ENCODE measurements around the gene NUTF2.
"Not testable (repeated sequence)": the region's sequence is repeated elsewhere in the genome, so short reads cannot be mapped to it uniquely, and the experiment has no call there.

NUTF2 gene

DNA sequence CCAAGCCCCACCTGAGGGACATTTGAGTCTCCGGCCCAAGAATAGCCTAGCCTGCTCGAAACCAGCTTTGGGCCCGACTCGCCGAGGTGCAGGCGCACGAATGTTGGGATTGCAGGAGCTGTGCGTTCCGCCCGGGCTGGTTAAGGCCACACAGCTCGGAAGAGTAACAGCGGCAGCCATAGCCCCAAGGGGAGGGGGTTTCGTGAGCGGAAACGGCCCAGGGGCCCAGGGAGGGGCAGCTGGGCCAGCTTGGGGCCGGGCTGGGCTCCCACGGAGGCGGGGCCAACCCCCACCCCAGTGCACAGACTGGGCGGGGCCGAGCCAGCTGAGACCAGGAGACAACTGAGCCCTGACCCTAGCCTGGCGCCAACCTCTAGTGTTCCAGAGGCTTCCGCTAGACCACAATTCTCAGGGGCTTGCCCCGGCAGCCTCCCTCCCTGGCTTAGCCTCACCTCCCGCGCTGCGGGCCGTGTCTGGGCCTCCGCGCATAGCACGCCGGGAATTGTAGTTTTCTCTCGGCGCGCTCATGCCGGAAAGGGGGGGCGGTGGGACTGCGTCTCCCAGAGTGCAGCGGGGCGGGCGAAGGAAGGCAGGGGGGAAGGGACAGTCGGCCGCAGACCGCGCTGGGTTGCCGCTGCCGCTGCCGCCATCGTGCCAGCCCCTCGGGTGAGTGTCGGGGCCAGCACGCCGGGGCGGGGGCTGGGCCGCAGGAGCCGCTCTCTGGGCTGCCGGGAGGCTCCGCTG is at the start of gene NUTF2:
Gene NUTF2 (plus strand): TSS at position 614 of the 744 bp plus-strand sequence. CDS start 18,198 bp downstream, outside the sequence.
- peak; percentile 99 for DNase-seq (ENCODE audit: low spot score)

DNA sequence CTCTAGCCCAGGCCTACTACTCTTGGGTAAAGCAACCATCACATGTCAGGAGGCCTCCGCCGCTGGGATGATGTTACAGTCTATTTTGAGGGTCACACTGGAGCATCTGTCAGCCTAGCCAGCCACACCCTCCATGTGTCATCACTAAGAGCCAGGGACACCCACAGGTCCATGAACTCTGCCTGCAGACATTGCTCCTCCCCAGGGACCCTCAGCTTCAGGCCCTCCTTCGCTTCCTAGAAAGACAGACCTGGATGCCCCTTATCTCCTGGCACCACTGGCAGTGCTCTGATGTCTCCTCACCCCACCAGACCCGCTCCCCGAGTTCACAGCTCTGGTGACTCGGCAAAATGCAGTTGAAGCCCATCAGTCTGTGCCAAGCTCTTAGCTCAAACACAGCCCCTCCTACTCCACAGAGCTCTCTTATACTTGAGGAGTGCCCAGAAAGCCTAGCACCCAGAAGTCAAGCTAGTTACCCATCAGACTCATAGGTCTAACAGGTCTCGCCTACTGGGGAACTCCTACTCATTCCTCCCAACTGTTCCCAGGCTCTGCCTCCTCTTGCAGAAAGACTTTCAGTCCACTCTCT is 46.3 kb upstream of the NUTF2 start:
- DNase-seq (ENCODE audit: low spot score) = no peak

DNA sequence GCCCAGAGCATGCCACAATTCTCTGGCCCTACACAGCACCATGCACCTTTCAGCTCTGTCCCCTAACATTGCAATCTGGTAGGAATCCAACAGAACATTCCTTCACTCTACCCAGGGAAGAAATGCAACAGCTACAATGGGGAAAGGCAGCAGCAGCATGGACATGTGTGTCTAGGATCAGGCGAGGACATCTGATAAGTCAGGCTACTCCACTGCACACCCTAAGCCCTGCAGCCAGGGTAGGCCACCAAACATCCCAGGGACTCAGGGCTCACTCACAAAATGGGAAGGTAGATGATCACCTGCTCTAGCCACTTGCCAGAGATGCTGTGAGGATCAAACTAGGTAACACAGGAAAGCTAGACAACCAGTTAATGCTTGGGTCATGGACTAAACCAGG is 45.5 kb upstream of the NUTF2 start:
- DNase-seq (ENCODE audit: low spot score) = no peak

DNA sequence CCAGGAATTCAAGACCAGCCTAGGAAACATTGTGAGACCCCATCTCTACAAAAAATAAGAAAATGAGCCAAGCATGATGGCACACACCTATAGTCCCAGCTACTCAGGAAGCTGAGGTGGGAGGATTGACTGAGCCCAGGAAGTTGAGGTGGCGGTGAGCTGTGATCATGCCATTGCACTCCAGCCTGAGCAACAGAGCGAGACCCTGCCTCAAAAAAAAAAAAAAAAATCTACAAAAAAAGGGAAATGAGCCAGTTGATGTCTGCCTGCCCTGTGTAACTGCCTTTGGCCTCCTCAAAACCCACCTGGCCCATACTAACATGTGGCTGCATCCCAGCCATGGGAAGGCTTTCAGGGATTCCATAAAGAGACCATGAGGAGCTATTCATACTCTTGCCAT is 44.9 kb upstream of the NUTF2 start:
- no peak for DNase-seq (ENCODE audit: low spot score)

DNA sequence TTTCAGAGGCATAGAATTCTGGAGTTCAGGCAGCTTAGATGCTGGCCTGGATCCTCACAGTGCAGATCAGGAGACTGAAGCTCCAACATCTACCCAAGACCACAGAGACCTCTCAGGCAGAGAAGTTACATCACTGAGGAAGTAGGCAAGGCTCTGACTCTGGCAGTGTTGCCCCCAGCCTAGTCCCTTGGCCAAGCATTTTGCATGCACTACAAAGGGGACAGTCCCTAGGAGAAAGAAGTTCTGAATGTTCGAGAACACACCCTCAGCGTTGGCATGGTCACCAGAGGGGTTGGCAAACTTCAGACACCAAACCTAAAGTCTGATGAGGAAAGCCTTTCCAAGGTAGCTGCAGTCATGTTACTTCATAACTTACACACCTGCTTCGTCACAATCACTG is 42.8 kb upstream of the NUTF2 start:
- DNase-seq (ENCODE audit: low spot score) = no peak

DNA sequence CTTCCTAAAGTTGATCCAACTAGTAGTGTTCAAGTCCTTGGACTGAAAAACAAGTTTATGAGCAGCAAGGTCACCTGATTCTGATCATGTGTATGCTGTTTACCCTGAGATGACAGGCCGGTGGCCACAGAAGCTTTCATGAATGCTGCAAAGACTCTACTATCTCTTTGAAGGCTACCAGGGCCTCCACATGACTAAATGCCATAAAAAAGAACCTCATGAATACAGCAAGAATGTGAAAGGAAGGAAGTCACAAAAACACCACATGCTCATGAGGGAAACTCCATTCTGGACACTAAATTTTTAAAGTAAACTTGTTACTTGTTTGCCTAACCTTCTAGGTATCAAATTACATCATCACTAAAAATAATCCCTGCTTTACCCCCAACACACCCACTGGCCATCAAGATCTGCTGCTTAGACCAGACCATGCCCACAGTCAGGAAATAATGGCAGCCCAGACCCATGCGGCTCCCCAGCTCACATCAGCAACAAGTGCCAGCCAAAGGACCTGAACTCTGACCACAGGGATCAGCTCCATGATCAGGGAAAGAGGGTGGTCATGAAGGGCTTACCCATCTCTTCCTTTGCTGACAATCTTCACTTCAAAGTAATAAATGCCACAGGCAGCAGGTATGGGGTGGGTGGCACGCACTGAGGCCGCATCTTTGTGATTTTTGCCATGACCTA is 41.7 kb upstream of the NUTF2 start:
- no peak for DNase-seq (ENCODE audit: low spot score)

DNA sequence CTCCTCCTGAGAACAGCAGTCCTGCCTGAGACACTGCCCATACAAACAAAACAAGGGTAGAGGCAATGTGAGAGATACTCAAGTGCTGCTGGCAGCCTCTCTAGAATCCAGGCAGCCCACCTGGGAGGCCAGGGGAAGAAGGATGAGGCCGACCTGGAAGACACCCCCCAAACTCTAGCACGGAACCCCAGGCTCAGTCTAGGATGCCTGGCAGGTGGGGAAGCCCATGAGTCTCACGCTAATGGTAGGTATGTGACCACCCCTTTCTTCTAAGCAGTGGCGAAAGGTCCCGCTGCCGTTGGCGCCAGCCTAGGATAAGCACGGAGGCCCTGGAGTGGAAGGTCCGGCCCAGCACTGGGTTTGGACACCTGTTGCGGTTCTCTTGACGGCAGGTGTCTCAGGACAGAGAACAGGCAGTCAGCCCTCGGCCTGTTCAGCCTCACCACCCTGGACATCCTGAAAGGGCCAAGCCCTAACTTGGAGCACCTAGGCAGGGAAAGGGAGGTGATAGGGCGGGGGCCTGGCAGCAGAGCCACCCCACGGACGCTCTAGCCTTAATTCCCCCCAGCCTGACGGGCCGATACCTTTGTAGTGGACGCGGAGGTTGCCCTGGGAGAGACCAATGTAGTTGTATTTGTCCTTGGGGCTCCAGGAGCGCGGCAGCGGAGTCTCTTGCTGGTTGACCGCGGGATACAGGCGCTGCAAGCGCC is 40.9 kb upstream of the NUTF2 start:
- no peak for DNase-seq (ENCODE audit: low spot score)

DNA sequence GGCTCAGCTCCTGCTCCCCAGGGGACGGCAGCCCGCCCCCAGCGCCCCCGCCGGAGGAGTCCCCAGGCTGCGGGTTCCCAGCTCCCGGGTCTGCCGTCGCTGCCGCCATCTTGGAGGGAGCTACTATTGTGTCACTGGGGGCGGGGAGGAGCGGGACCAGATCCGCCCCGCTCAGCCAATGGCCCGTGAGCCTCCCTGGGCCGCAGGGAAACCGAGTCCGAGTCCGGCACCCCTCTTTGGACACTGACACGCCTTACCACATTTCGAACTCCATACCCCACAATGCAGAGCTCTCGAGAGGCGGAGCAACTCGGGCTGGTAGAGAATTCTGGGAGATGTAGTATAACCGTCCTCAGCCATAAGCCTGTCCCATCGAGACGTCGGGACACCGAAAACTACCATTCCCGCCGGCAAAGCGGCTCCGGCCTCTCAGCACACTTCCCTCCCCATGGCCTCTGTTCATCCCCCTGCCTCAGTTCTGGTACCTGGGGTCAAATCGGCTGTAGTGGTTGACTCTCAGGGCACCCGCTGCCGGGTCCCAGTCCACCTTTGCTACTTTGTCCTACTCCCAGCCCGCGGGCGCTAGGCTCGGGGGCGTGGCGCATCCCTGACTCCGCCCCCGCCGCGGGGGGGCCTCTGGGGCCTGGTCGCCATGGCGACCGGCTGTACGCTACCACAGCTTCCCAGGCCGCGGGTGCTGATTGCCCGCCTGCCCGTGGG is 40.1 kb upstream of the NUTF2 start, which contains the start of the genes RANBP10 and TSNAXIP1:
Gene RANBP10 (minus strand): TSS at position 133 of the 720 bp plus-strand sequence. CDS start 24 bp downstream, at position 109.
Gene TSNAXIP1 (plus strand): TSS at position 462 of the 720 bp plus-strand sequence. CDS start 261 bp downstream, outside the sequence.
- DNase-seq (ENCODE audit: low spot score) = peak; percentile 98

DNA sequence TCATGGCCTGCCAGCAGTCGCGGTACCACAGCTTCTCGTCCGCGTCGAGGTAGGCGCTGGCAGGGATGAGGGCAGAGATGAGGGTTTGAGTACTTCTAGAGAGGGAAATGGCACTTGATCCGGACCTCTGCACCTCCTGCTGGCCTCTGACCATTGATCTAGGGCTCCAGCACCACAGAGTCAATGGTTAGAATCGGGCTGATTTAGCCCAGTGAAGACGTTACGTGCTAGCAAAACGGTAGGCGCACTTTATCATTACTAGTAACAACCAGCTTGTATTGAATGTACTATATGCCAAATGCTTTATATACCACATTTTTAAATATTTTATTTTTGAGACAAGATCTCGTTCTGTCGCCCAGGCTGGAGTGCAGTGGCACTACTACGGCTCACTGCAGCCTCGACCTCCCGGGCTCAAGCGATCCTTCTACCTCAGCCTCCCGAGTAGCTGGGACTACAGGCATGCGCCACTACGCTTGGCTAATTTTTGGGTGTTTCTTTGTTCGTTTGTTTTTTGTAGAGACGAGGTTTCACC is 39.5 kb upstream of the NUTF2 start:
- no peak for DNase-seq (ENCODE audit: low spot score)

DNA sequence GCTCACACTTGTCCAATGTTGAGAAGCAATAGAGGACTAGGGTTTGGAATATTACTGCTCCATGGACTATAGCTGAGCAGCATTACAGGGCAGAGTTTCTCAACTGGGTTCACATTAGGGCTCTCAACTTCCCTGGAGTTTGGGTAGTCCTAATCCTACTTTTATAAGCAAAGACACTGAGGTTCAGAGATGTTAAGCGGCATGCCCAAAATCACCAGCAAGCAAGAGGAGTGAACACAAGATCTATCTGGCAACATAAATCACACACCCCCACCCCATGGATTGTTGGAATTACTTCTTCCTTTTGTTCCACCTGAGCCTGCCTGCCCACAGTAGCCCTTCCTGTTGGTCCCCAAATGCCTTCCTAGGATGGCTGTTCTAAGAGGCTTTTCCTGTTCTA is 34.8 kb upstream of the NUTF2 start:
- DNase-seq (ENCODE audit: low spot score) = no peak

DNA sequence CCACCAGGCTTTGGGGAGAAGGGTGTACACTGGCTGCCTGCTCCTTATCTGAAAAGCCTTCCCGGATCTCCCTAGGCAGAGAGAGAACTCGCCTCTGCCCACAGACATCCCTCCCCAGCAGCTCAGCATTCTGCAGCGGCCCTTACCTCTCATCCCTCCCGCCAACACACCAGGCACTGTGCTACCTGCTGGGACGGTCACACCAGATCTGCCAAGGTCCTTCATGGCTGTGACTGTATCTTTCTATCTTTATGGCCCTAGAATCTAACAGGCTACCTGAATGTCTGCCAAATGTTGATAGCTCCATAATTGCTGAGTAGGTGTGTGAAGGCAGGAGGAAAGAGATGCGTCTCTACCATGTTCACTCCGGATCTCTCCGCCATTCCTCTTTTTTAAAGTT is 32.2 kb upstream of the NUTF2 start:
- no peak for DNase-seq (ENCODE audit: low spot score)

DNA sequence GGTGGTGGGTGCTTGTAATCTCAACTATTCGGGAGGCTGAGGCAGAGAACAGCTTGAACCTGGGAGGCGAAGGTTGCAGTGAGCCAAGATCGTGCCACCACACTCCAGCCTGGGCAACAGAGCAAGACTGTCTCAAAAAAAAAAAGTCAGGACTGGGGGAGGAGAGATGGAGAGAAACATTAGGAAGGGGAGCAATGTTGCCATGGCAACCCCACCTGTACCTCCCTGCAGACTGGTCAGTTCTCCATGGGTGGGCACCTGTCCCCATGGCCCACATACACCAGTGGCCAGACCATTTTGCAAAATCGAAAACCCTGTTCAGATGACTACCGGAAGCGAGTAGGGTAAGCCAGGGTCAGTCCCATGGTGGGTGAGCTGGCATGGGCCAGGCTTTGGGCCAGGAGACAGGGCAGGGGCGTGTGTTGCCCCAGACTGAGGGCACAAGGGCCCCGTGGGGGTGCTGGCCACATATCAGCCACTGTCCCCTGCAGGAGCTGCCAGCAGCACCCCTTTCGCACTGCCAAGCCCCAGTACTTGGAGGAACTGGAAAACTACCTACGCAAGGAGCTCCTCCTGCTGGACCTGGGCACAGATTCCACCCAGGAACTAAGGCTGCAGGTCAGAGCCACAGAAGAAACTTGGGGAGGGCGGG is 26.0 kb upstream of the NUTF2 start:
- no peak for DNase-seq (ENCODE audit: low spot score)

DNA sequence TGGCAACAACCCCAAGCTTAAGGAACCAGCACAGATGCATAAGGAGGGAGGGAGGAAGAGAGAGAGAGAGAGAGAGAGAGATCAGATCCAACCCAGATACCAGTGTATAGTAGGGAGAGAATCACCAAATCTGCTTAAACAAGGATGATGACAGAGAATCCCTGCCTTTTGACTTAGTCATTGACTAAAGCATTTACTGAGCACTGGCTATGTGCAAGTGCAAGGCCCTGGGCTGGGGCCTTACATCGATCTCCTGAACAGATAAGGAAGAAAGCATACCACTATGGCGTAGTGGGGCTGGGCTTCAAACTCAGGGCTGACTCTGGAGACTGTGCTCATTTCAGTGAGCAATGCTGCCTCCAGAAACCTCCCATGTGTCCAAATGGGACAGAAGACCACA is 24.2 kb upstream of the NUTF2 start:
- DNase-seq (ENCODE audit: low spot score) = no peak

DNA sequence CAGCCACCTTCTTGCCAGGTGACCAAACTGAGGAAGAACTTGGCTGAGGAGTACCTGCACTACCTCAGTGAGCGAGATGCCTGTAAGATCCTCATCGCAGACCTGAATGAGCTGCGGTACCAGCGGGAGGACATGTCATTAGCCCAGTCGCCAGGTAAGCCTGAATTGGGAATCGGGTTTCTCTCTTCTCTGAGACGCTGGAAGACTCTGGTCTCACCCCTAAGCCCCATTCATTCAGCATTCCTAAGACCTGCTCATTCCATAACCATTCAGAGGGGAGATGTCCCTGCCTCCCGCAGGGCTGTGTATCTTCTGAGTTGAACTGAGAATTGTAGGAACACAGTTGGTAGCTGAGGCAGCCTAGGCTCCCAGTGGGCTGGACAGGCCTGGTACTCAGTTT is 21.6 kb upstream of the NUTF2 start:
- no peak for DNase-seq (ENCODE audit: low spot score)

DNA sequence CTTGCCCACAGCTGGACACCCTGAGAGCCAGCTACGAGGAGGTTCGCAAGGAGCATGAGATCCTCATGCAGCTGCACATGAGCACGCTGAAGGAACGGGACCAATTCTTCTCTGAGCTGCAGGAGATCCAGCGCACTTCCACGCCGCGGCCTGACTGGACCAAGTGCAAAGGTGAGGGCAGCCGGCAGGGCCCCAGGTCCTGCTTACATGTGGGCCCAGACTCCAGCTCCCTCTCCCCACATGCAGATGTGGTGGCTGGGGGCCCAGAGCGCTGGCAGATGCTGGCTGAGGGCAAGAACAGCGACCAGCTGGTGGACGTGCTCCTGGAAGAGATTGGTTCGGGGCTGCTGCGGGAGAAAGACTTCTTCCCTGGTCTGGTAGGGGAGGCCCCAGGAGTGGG is 20.8 kb upstream of the NUTF2 start:
- no peak for DNase-seq (ENCODE audit: low spot score)

DNA sequence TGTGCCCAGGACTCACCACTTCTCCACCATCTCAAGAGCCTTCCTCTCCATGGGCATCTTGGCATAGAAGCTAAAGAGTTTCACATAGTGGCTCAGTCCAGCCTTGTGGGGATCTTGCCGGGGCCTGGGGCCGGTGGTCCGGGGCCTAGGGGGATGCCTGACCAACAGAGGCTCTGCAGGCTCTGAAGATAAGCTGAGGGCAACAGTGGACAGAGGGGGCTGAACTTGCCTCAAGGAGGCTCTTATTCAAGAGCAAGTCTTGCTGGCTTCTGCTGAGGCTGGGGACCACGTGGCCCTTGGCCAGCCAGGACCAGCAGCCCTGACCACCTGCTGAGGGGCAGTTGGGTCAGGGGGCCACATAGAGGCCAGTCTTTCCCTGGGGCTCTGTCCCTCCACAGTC is 18.1 kb upstream of the NUTF2 start:
- DNase-seq (ENCODE audit: low spot score) = no peak

DNA sequence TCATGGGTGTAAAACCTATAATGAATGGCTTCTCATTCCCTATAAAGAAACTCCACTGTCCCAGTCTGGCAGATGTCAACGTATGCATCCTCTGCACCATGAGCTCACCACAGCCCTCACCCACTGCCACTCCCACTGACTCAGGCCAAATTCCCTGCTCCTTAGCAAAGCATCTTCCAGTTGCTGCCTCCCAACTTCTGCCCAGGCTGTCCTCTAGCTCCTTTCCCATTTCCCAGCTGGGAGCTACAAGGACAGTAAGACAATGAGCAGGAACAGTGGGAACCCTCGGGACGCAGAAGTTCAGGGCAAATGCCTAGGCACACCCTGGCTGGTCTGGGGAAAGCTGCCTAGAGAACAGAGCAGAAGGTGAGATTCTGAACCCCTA is 13.7 kb upstream of the NUTF2 start:
- no peak for DNase-seq (ENCODE audit: low spot score)

DNA sequence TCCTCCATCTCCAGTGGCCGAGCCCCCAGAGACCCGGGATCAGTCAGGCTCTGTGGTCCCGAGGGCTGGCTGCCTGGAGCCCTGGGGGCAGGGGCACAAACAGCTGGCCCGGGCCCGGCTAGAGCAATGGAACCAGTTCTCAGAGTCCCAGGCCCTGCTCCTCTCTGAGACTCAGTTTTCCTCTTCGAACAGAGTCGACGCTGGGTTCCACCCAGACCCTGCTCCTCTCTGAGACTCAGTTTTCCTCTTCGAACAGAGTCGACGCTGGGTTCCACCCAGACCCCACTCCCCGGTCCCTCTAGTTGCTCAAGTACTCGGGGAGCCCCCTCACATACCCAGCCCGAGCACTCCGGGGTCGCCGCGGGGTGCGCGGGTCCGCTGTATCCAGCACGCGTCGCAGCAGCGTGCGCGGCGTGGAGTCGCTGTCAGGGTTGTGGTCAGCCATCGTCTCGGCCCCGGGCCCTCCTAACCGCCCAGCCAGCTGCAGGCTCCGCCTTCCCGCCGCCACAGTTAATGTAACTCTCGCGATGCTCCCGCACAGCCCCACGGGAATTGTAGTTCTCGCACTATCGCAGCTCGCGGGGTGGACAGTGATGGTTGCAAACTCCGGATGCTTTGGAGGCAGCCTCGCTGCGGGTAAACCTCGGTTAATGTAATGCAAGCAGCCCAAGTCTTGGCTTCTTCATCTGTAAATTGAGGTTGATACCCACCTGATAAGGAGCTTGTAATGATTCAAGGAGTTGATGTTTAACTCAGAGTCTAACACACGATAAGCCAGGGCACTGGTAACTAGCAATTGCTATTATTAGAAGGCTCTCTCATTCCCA is 13.1 kb upstream of the NUTF2 start:
- peak; percentile 97 for DNase-seq (ENCODE audit: low spot score)

DNA sequence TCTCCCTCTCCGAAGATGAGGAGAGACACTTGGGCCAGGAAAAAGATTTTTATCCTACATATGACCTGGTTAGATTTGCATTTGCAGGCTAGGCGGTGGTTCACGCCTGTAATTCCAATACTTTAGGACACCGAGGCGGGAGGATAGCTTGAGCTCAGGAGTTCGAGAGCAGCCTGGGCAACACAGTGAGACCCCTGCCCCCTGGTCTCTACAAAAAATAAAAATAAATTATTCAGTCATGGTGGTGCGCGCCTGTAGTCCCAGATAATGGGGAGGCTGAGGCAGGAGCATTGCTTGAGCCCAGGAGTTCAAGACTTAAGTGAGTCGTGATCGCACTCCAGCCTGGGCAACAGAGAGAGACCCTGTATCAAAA is 12.5 kb upstream of the NUTF2 start:
- no peak for DNase-seq (ENCODE audit: low spot score)

DNA sequence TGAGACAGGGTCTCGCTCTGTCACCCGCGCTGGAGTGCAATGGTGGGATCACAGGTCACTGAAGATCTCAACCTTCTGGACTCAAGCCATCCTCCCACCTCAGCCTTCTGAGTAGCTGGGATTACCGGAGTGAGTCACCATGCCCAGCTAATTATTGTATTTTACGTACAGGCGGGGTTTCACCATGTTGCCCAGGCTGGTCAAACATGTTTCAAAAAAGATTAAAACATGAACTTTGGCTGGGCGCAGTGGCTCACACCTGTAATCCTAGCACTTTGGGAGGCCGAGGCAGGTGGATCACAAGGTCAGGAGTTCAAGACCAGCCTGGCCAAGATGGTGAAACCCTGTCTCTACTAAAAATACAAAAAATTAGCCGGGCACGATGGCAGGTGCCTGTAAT is 9.5 kb upstream of the NUTF2 start:
- not testable (repeated sequence) for DNase-seq (ENCODE audit: low spot score)
